SK-N-SH (cell line): ENCODE measurements around the gene MICAL1. TPM values are rescaled to one million over a fixed set of nuclear protein-coding genes. Genes with fewer than 3 reads are reported as not detected.

Source experiments
- CTCF ChIA-PET: fragments of 300-600, 350-600 bp; formaldehyde crosslinking; extraction: SDS; loops from one replicate; lab custom pipeline; 2021; lab: Yijun Ruan, JAX
- POLR2A ChIA-PET: fragments of 350-600 bp; sonication (Branson Sonifier 250); formaldehyde crosslinking; extraction: SDS; loops from one replicate; lab custom pipeline; 2020; ENCODE audit warnings: antibody characterized with exemption, inconsistent platforms; lab: Yijun Ruan, JAX
- DNase-seq: peaks from one replicate; pipeline ENCODE4 v3.0.0; 2012
- H2AFZ ChIP-seq: fragments of 200-600 bp; sonication (generic); 2 replicates; pipeline ENCODE4 v1.8.1; 2016; ENCODE audit warnings: antibody characterized with exemption, mild to moderate bottlenecking, low read depth
- H3F3A ChIP-seq: fragments of 200-600 bp; sonication (generic); replicated peaks from 2 replicates; pipeline ENCODE3; 2016; ENCODE audit warnings: antibody characterized with exemption, mild to moderate bottlenecking; ENCODE audit not compliant: insufficient read depth
- H3K27ac ChIP-seq, 2 experiments: fragments of 200-500 bp in 1 of 2; fragments of 200-600 bp in 1 of 2; sonication (Bioruptor generic) in 1 of 2; sonication (generic), shearing (Covaris generic) in 1 of 2; 2 replicates each; pipeline versions ENCODE4 v1.5.1 to v1.6.1; 2014 to 2016; ENCODE audit warnings: low read depth in 2 of 2, inconsistent platforms in 1 of 2, low read length in 1 of 2, mild to moderate bottlenecking in 1 of 2, mixed read lengths in 1 of 2
- H3K27me3 ChIP-seq: fragments of 200-600 bp; sonication (generic), shearing (Covaris generic); 2 replicates; pipeline ENCODE4 v1.6.1; 2016; ENCODE audit warnings: mixed run types; ENCODE audit not compliant: insufficient read depth
- H3K36me3 ChIP-seq, 2 experiments: fragments of 200-500 bp in 1 of 2; fragments of 200-600 bp in 1 of 2; sonication (Bioruptor generic) in 1 of 2; sonication (generic) in 1 of 2; replicated peaks in 1 of 2; 2 replicates each; pipeline versions ENCODE3 to v1.5.1; 2014 to 2016; ENCODE audit warnings: low read length in 1 of 2, mild to moderate bottlenecking in 1 of 2; ENCODE audit not compliant: insufficient read depth in 2 of 2, control insufficient read depth in 1 of 2
- H3K4me1 ChIP-seq, 2 experiments: fragments of 200-500 bp in 1 of 2; fragments of 200-600 bp in 1 of 2; sonication (Bioruptor generic) in 1 of 2; sonication (generic), shearing (Covaris generic) in 1 of 2; 2 replicates each; pipeline versions ENCODE4 v1.5.1 to v1.6.1; 2014 to 2016; ENCODE audit warnings: low read depth in 1 of 2, low read length in 1 of 2, mixed run types in 1 of 2; ENCODE audit not compliant: insufficient read depth in 2 of 2, control insufficient read depth in 1 of 2
- H3K4me2 ChIP-seq: fragments of 200-600 bp; sonication (generic), shearing (Covaris generic); 2 replicates; pipeline ENCODE4 v1.6.1; 2017; ENCODE audit warnings: mixed run types
- H3K4me3 ChIP-seq, 2 experiments: fragments of 200-500 bp in 1 of 2; fragments of 200-600 bp in 1 of 2; sonication (Bioruptor generic) in 1 of 2; sonication (generic), shearing (Covaris generic) in 1 of 2; 2 replicates each; pipeline versions ENCODE4 v1.5.1 to v1.8.1; 2014 to 2016; ENCODE audit warnings: low read depth in 2 of 2, inconsistent platforms in 1 of 2, low read length in 1 of 2, mild to moderate bottlenecking in 1 of 2, mixed read lengths in 1 of 2, moderate library complexity in 1 of 2
- H3K79me2 ChIP-seq: fragments of 200-600 bp; sonication (generic); 2 replicates; pipeline ENCODE4 v1.8.1; 2017; ENCODE audit warnings: mild to moderate bottlenecking; ENCODE audit not compliant: insufficient read depth
- H3K9ac ChIP-seq: fragments of 200-600 bp; sonication (generic); 2 replicates; pipeline ENCODE4 v1.6.1; 2017; ENCODE audit warnings: mixed run types
- H3K9me2 ChIP-seq: fragments of 200-600 bp; sonication (generic); 2 replicates; pipeline ENCODE4 v1.6.1; 2017; ENCODE audit warnings: mixed run types
- H3K9me3 ChIP-seq: fragments of 200-600 bp; sonication (generic); 2 replicates; pipeline ENCODE4 v1.6.1; 2017; ENCODE audit warnings: mixed run types, mild to moderate bottlenecking, moderate library complexity
- H4K20me1 ChIP-seq: fragments of 200-600 bp; sonication (generic); 2 replicates; pipeline ENCODE4 v1.6.1; 2017; ENCODE audit warnings: mild to moderate bottlenecking, mixed run types; ENCODE audit not compliant: insufficient read depth
- CHD2 ChIP-seq: fragments of 150-350 bp; IDR thresholded peaks from 2 replicates; pipeline ENCODE4 v1.6.1; 2018; ENCODE audit warnings: low read length; ENCODE audit not compliant: partially characterized antibody
- ELF1 ChIP-seq: IDR thresholded peaks from 2 replicates; pipeline ENCODE4 v1.4.0; 2012
- FOXJ3 ChIP-seq: sonication (generic); formaldehyde crosslinking; IDR thresholded peaks from 2 replicates; pipeline ENCODE4 v1.5.1; 2020; ENCODE audit warnings: mild to moderate bottlenecking, missing genetic modification reagents
- FOXM1 ChIP-seq: IDR thresholded peaks from 2 replicates; pipeline ENCODE4 v1.4.0; 2012; ENCODE audit warnings: low read depth, mild to moderate bottlenecking
- GABPA ChIP-seq: IDR thresholded peaks from 2 replicates; pipeline ENCODE4 v1.4.0; 2012; ENCODE audit warnings: low read depth, mild to moderate bottlenecking
- GATA2 ChIP-seq: sonication (generic); formaldehyde crosslinking; IDR thresholded peaks from 2 replicates; pipeline ENCODE4 v1.5.0; 2020; ENCODE audit warnings: mild to moderate bottlenecking, missing genetic modification reagents
- JUND ChIP-seq: IDR thresholded peaks from 2 replicates; pipeline ENCODE4 v1.4.0; 2012
- NFIC ChIP-seq: IDR thresholded peaks from 2 replicates; pipeline ENCODE4 v1.4.0; 2012; ENCODE audit warnings: borderline replicate concordance
- POLR2AphosphoS5 ChIP-seq: IDR thresholded peaks from 2 replicates; pipeline ENCODE4 v1.6.1; 2012; ENCODE audit warnings: low read depth, low read length
- RAD21 ChIP-seq: IDR thresholded peaks from 2 replicates; pipeline ENCODE4 v1.6.1; 2012; ENCODE audit warnings: mild to moderate bottlenecking, low read length
- RFX5 ChIP-seq: IDR thresholded peaks from 2 replicates; pipeline ENCODE4 v1.6.1; 2012; ENCODE audit warnings: mild to moderate bottlenecking, improper control_type of control experiment, low read length
- RXRA ChIP-seq: IDR thresholded peaks from 2 replicates; pipeline ENCODE4 v1.4.0; 2012; ENCODE audit warnings: low read depth, mild to moderate bottlenecking, borderline replicate concordance
- TAF1 ChIP-seq: IDR thresholded peaks from 2 replicates; pipeline ENCODE4 v1.6.1; 2012; ENCODE audit warnings: low read depth, mild to moderate bottlenecking, low read length, moderate library complexity, borderline replicate concordance
- ZBTB33 ChIP-seq: IDR thresholded peaks from 2 replicates; pipeline ENCODE4 v1.4.0; 2012; ENCODE audit warnings: low read depth, borderline replicate concordance
- WGBS: methylation state at CpG from one replicate; pipeline ENCODE4 v1.1.6; 2017; ENCODE audit warnings: low lambda C conversion rate; 5-methylcytosine and 5-hydroxymethylcytosine counted together
- polyA plus RNA-seq, 3 experiments: library from polyadenylated mRNA; depleted of rRNA; stranded (reverse); fragments of >200 nt; gene quantifications; 2 replicates each; pipeline ENCODE4 v1.2.3, GENCODE V29; 2012
- TF ChIP-seq, protein P1 (sequence below): IDR thresholded peaks from 2 replicates; pipeline ENCODE4; 2012
- TF ChIP-seq, protein P2 (sequence below): IDR thresholded peaks from 2 replicates; pipeline ENCODE4 v1.4.0; 2012; ENCODE audit warnings: low read depth
- TF ChIP-seq, protein P3 (sequence below): fragments of 200-600 bp; sonication (generic); IDR thresholded peaks from 2 replicates; pipeline ENCODE4 v1.6.1; 2017; ENCODE audit warnings: antibody characterized with exemption, mild to moderate bottlenecking, moderate library complexity
- TF ChIP-seq, protein P4 (sequence below): fragments of 150-350 bp; IDR thresholded peaks from 2 replicates; pipeline ENCODE4 v1.6.1; 2016; ENCODE audit warnings: mild to moderate bottlenecking, low read depth, low read length

Gene MICAL1
- polyA plus RNA-seq, 1 of the 3 experiments (the other 2 are of a cell fraction): 45.6 TPM

GRCh38 chr6:109469591-109470189, 14.1 kb upstream of the MICAL1 start:
- Histone ChIP-seq H3K4me3 (no peak overlapping the region), H3K9me2 (no peaks in the 10 kb centered on the region), H2AFZ (no peak overlapping the region)
- CTCF ChIA-PET: interaction anchor here (1.9 kb wide), 1 partner anchor 14 kb away, joined by 5 read pairs; the partner anchor contains the start of gene MICAL1
- TF ChIP-seq ZBTB33 (no peak), JUND (no peak), GATA2 (no peak), RAD21 (no peak), RXRA (no peak), NFIC (no peak), GABPA (no peak), POLR2AphosphoS5 (no peak)
- TF ChIP-seq, protein P1, sequence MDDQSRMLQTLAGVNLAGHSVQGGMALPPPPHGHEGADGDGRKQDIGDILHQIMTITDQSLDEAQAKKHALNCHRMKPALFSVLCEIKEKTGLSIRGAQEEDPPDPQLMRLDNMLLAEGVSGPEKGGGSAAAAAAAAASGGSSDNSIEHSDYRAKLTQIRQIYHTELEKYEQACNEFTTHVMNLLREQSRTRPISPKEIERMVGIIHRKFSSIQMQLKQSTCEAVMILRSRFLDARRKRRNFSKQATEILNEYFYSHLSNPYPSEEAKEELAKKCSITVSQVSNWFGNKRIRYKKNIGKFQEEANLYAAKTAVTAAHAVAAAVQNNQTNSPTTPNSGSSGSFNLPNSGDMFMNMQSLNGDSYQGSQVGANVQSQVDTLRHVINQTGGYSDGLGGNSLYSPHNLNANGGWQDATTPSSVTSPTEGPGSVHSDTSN: no peak
- TF ChIP-seq, protein P2, sequence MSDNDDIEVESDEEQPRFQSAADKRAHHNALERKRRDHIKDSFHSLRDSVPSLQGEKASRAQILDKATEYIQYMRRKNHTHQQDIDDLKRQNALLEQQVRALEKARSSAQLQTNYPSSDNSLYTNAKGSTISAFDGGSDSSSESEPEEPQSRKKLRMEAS: no peak
- TF ChIP-seq, all 33 proteins: peak for 0
- no peak overlapping the region for H3K4me2 ChIP-seq
- no peaks in the 10 kb centered on the region for H3K9me3 ChIP-seq
- no peaks in the 10 kb centered on the region for H3K27me3 ChIP-seq
- no peaks in the 10 kb centered on the region for H3K4me1 ChIP-seq
- H3F3A ChIP-seq: no peaks in the 10 kb centered on the region
- whole genome bisulfite sequencing: 95% methylated on average over 5 of the region's 5 CpGs
- H3K79me2 ChIP-seq: no peaks in the 10 kb centered on the region
- H3K9ac ChIP-seq: no peak overlapping the region
- no peaks in the 10 kb centered on the region for H4K20me1 ChIP-seq
- POLR2A ChIA-PET: no interaction called here
- no peak for DNase-seq
- peaks cover 29 to 75% of the 10 kb centered on the region in 2 experiments for H3K36me3 ChIP-seq
- no peak overlapping the region for H3K27ac ChIP-seq

DNA sequence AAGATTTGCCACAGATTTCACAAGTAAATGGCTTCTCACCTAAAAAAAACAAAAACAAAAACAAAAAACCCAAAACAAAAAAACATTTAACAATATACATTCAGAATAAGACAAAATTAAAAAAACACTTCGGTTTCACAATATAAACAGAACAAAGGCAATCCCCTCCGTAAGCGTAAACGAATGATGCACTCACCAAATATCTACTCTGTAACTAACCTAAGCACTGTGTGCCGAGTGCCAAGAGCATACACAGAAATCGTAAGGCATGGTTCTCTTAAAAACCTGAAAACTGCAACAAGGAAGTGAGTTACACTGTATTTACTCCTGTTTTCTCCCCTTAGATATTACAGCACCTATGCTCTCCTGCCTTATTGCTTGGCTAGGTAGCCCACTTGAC, 12.1 kb upstream of the MICAL1 start:
- Histone ChIP-seq H3K27me3 (no peaks in the 10 kb centered on the region), H3K36me3 (peaks cover 24 to 83% of the 10 kb centered on the region in 2 experiments), H3K27ac (no peak overlapping the region), H3F3A (no peaks in the 10 kb centered on the region), H3K79me2 (peaks cover 2% of the 10 kb centered on the region; the same call in 1 of the 2 replicates), H4K20me1 (no peaks in the 10 kb centered on the region), H2AFZ (no peak overlapping the region), H3K4me3 (no peak overlapping the region), H3K4me2 (no peak overlapping the region), H3K4me1 (no peaks in the 10 kb centered on the region), H3K9me3 (no peaks in the 10 kb centered on the region), H3K9me2 (no peaks in the 10 kb centered on the region), H3K9ac (no peak overlapping the region)
- 94% methylated on average over 6 of the region's 6 CpGs for WGBS
- POLR2A ChIA-PET: no interaction called here
- no peak for DNase-seq
- CTCF ChIA-PET: no interaction called here
- TF ChIP-seq ZBTB33: no peak
- TF ChIP-seq, protein P3, sequence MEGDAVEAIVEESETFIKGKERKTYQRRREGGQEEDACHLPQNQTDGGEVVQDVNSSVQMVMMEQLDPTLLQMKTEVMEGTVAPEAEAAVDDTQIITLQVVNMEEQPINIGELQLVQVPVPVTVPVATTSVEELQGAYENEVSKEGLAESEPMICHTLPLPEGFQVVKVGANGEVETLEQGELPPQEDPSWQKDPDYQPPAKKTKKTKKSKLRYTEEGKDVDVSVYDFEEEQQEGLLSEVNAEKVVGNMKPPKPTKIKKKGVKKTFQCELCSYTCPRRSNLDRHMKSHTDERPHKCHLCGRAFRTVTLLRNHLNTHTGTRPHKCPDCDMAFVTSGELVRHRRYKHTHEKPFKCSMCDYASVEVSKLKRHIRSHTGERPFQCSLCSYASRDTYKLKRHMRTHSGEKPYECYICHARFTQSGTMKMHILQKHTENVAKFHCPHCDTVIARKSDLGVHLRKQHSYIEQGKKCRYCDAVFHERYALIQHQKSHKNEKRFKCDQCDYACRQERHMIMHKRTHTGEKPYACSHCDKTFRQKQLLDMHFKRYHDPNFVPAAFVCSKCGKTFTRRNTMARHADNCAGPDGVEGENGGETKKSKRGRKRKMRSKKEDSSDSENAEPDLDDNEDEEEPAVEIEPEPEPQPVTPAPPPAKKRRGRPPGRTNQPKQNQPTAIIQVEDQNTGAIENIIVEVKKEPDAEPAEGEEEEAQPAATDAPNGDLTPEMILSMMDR: no peak
- no peak for TF ChIP-seq NFIC
- TF ChIP-seq FOXM1: no peak
- no peak for TF ChIP-seq GABPA
- no peak for TF ChIP-seq ELF1
- no peak for TF ChIP-seq GATA2
- TF ChIP-seq TAF1: no peak
- TF ChIP-seq CHD2: no peak
- no peak for TF ChIP-seq RFX5
- TF ChIP-seq, protein P4, sequence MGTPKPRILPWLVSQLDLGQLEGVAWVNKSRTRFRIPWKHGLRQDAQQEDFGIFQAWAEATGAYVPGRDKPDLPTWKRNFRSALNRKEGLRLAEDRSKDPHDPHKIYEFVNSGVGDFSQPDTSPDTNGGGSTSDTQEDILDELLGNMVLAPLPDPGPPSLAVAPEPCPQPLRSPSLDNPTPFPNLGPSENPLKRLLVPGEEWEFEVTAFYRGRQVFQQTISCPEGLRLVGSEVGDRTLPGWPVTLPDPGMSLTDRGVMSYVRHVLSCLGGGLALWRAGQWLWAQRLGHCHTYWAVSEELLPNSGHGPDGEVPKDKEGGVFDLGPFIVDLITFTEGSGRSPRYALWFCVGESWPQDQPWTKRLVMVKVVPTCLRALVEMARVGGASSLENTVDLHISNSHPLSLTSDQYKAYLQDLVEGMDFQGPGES: no peak
- TF ChIP-seq FOXJ3 (CRISPR knock-in tag): no peak
